ENCODE measurements around the gene HSPA12A.

DNA sequence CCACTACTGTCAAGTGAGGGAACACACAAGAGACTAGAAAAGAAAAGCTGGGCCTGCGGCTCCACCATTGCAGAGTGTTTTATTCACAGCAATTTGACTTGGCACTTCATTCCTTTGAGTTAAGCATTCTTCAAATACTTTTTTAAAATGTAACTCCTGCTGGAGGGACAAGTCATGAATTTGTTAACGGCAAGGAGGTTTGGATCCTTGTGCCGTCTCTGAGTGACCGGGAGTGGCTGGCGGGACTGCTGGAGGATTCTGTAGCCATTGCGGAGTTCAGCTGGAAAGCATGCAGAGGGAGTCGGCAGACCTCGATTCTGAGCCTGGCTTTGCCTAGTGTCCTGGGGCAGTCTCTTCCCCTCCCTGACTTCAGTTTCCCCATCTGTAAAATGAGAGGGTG is 9.8 kb downstream of the HSPA12A start:
- TF ChIP-seq, protein P1, sequence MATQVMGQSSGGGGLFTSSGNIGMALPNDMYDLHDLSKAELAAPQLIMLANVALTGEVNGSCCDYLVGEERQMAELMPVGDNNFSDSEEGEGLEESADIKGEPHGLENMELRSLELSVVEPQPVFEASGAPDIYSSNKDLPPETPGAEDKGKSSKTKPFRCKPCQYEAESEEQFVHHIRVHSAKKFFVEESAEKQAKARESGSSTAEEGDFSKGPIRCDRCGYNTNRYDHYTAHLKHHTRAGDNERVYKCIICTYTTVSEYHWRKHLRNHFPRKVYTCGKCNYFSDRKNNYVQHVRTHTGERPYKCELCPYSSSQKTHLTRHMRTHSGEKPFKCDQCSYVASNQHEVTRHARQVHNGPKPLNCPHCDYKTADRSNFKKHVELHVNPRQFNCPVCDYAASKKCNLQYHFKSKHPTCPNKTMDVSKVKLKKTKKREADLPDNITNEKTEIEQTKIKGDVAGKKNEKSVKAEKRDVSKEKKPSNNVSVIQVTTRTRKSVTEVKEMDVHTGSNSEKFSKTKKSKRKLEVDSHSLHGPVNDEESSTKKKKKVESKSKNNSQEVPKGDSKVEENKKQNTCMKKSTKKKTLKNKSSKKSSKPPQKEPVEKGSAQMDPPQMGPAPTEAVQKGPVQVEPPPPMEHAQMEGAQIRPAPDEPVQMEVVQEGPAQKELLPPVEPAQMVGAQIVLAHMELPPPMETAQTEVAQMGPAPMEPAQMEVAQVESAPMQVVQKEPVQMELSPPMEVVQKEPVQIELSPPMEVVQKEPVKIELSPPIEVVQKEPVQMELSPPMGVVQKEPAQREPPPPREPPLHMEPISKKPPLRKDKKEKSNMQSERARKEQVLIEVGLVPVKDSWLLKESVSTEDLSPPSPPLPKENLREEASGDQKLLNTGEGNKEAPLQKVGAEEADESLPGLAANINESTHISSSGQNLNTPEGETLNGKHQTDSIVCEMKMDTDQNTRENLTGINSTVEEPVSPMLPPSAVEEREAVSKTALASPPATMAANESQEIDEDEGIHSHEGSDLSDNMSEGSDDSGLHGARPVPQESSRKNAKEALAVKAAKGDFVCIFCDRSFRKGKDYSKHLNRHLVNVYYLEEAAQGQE (IDR thresholded peaks at IDR 0.05; ENCODE audit: low read depth): no peak
- TF ChIP-seq CREB1 (IDR thresholded peaks at IDR 0.05; ENCODE audit: low read depth) (no peak), TAF1 (IDR thresholded peaks at IDR 0.05; ENCODE audit: low read depth) (no peak), TEAD4 (IDR thresholded peaks at IDR 0.05) (no peak), YY1 (IDR thresholded peaks at IDR 0.05; ENCODE audit: low read depth) (no peak), CEBPB (IDR thresholded peaks at IDR 0.05) (no peak), MAX (IDR thresholded peaks at IDR 0.05) (no peak)
